BE2C (cell line): ENCODE measurements around the gene RNF144A.

ENCODE experiments used
- DNase-seq: peaks from one replicate; pipeline ENCODE4 v3.0.0-alpha.2; 2020
- H3K27me3 ChIP-seq: fragments of 250-450 bp; sonication (Bioruptor Pico); 2 replicates; pipeline ENCODE4 v1.5.1; 2020; ENCODE audit warnings: mild to moderate bottlenecking
- H3K36me3 ChIP-seq: fragments of 250-450 bp; sonication (Bioruptor Pico); 2 replicates; pipeline ENCODE4 v1.5.1; 2020; ENCODE audit warnings: mild to moderate bottlenecking
- H3K4me1 ChIP-seq: fragments of 250-450 bp; sonication (Bioruptor Pico); 2 replicates; pipeline ENCODE4 v1.5.1; 2020
- H3K4me3 ChIP-seq: 2 replicates; pipeline ENCODE4 v1.5.1; 2011; ENCODE audit warnings: low read depth, low read length
- H3K9me3 ChIP-seq: fragments of 250-450 bp; sonication (Bioruptor Pico); 2 replicates; pipeline ENCODE4 v1.5.1; 2020
- TF ChIP-seq, protein P1 (sequence below): IDR thresholded peaks from 2 replicates; pipeline ENCODE4 v1.5.1; 2012; ENCODE audit warnings: mild to moderate bottlenecking, low read depth, low read length

The RNF144A gene

DNA sequence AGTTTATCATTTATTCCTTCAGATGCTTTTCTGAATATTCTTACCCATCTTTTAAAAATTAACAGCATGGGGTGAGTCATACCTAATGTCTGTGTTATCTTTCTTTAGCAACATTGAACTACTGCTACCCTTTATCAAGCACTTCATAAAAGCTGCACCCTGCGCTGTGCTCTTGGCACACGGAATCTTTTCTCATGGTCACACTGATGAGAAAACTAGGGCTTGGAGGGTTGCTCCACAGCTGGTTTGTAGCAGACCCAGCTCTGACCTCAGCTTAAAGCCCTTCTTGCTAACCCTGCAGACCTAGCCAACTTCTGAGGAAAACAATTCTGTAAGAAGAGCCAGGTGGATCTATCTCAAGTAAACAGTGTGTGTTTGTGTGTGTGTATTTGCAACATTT is 106.3 kb downstream of the RNF144A start:
- Histone ChIP-seq H3K36me3 (peaks cover 35% of the 10 kb centered on the region), H3K4me3 (no peak overlapping the region), H3K9me3 (no peaks in the 10 kb centered on the region), H3K27me3 (no peaks in the 10 kb centered on the region), H3K4me1 (peaks cover 24% of the 10 kb centered on the region)
- no peak for DNase-seq
- TF ChIP-seq, protein P1, sequence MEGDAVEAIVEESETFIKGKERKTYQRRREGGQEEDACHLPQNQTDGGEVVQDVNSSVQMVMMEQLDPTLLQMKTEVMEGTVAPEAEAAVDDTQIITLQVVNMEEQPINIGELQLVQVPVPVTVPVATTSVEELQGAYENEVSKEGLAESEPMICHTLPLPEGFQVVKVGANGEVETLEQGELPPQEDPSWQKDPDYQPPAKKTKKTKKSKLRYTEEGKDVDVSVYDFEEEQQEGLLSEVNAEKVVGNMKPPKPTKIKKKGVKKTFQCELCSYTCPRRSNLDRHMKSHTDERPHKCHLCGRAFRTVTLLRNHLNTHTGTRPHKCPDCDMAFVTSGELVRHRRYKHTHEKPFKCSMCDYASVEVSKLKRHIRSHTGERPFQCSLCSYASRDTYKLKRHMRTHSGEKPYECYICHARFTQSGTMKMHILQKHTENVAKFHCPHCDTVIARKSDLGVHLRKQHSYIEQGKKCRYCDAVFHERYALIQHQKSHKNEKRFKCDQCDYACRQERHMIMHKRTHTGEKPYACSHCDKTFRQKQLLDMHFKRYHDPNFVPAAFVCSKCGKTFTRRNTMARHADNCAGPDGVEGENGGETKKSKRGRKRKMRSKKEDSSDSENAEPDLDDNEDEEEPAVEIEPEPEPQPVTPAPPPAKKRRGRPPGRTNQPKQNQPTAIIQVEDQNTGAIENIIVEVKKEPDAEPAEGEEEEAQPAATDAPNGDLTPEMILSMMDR = no peak

DNA sequence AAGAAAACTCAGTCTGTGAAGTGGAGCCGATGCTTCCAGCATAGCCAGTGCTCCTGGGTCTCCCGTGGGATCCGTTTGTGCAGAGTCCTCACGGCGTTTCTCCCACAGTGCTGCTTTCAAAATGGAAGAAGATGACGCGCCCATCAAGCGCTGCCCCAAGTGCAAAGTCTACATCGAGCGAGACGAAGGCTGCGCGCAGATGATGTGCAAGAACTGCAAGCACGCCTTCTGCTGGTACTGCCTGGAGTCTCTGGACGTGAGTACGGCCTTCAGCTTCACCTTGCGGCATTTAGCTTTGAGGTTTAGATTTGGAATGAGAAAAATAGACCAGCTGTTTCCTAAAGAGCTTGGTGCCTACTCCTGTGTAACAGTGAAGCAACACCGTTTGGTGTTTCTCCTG is 107.0 kb downstream of the RNF144A start:
- H3K9me3 ChIP-seq = no peaks in the 10 kb centered on the region
- DNase-seq = no peak
- H3K27me3 ChIP-seq = no peaks in the 10 kb centered on the region
- no peak overlapping the region for H3K4me3 ChIP-seq
- peaks cover 38% of the 10 kb centered on the region for H3K36me3 ChIP-seq
- TF ChIP-seq, protein P1 = no peak
- peaks cover 24% of the 10 kb centered on the region for H3K4me1 ChIP-seq

DNA sequence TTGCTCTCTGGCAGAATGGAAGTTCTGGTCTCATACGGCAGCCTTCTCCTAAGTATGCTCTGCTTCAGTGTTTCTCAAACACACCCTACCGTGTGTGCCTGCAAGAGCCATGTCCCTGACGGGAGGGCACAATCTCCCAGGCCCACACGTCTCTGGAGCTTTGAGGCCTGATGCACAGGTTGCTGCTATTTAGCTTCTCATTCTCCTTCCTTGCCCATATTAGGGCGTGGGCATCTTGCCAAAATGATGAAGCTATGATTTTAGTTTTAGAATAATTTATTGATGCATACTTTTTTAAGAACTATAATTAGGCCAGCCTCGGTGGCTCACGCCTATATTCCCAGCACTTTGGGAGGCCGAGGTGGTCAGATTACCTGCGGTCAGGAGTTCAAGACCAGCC is 107.9 kb downstream of the RNF144A start:
- H3K4me1 ChIP-seq = peaks cover 24% of the 10 kb centered on the region
- DNase-seq = no peak
- peaks cover 45% of the 10 kb centered on the region for H3K36me3 ChIP-seq
- TF ChIP-seq, protein P1 = no peak
- H3K27me3 ChIP-seq = no peaks in the 10 kb centered on the region
- no peak overlapping the region for H3K4me3 ChIP-seq
- no peaks in the 10 kb centered on the region for H3K9me3 ChIP-seq

GRCh38 chr2:7026742-7027141 is 109.5 kb downstream of the RNF144A start:
- Histone ChIP-seq H3K36me3 (peaks cover 46% of the 10 kb centered on the region), H3K4me1 (peaks cover 32% of the 10 kb centered on the region), H3K9me3 (no peaks in the 10 kb centered on the region), H3K4me3 (no peak overlapping the region), H3K27me3 (no peaks in the 10 kb centered on the region)
- DNase-seq = no peak
- TF ChIP-seq, protein P1 = no peak

GRCh38 chr2:7027411-7027810 is 110.2 kb downstream of the RNF144A start:
- no peaks in the 10 kb centered on the region for H3K27me3 ChIP-seq
- no peaks in the 10 kb centered on the region for H3K9me3 ChIP-seq
- TF ChIP-seq, protein P1 = no peak
- no peak overlapping the region for H3K4me3 ChIP-seq
- peaks cover 48% of the 10 kb centered on the region for H3K36me3 ChIP-seq
- DNase-seq = no peak
- peaks cover 33% of the 10 kb centered on the region for H3K4me1 ChIP-seq

DNA sequence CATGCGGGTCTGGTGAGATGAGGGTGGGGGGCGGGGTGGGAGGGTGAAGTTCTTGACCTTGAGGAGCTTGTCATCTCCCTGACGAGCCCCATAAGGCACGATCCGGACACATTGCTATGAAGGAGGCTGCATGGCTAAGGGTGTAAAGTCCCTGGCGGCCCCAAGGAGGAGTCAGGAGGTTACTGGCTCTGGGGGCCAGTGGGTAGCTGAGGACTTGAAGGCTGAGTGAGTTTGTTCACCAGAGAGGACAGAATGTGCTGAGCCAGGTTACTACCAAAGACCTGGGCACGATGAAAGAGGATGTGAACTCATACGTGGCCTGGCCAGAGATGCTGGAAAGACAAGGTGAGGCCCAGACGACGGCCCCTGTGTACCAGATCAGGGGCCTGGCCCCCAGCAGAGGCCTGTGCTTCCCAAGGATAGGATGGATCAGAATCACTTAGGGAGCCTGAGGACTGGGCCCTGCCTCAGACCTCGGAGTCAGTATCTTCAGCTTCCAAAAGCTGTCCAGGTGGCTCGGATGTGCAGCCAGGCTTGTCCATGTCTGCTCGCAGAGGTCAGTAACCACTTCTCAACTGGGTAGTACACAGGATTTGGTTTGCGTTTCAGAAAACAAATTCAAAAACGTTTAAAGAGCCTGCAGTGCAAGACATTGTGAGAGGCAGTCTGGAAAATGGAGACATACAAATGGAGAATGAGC is 110.9 kb downstream of the RNF144A start:
- TF ChIP-seq, protein P1 = no peak
- H3K4me3 ChIP-seq = no peak overlapping the region
- no peak for DNase-seq
- no peaks in the 10 kb centered on the region for H3K27me3 ChIP-seq
- H3K9me3 ChIP-seq = no peaks in the 10 kb centered on the region
- peaks cover 55% of the 10 kb centered on the region for H3K36me3 ChIP-seq
- peaks cover 33% of the 10 kb centered on the region for H3K4me1 ChIP-seq
